Thymus (tissue), 11 donors: Measurements from ENCODE around the gene EXOC3. TPM values are rescaled to one million over a fixed set of nuclear protein-coding genes. Genes with fewer than 3 reads are reported as not detected.

Experiments
- DNase-seq, 9 donors: peaks; one replicate each; pipeline ENCODE4 v3.0.0-alpha.2; 2013; ENCODE audit warnings: low spot score in 9 of 9, low read depth in 6 of 9, missing footprints in 1 of 9
- H3K27ac ChIP-seq, 2 donors: one replicate each; pipeline ENCODE4 v1.5.1; 2013; ENCODE audit warnings: control low read depth in 1 of 2, low read depth in 1 of 2, low read length in 1 of 2, mild to moderate bottlenecking in 1 of 2, moderate library complexity in 1 of 2
- H3K27me3 ChIP-seq, 2 donors: one replicate each; pipeline ENCODE4 v1.5.1; 2013; ENCODE audit warnings: low read length in 1 of 2; ENCODE audit not compliant: control insufficient read depth in 2 of 2, insufficient read depth in 1 of 2
- H3K36me3 ChIP-seq, 2 donors: one replicate each; pipeline ENCODE4 v1.5.1; 2013; ENCODE audit warnings: low read length in 1 of 2, mild to moderate bottlenecking in 1 of 2, moderate library complexity in 1 of 2; ENCODE audit not compliant: control insufficient read depth in 2 of 2, insufficient read depth in 2 of 2
- H3K4me1 ChIP-seq, 2 donors: one replicate each; pipeline ENCODE4 v1.5.1; 2013; ENCODE audit warnings: low read length in 2 of 2; ENCODE audit not compliant: control insufficient read depth in 2 of 2, insufficient read depth in 2 of 2
- H3K4me3 ChIP-seq, 2 donors: one replicate each; pipeline ENCODE4 v1.5.1; 2013; ENCODE audit warnings: low read length in 2 of 2, control low read depth in 1 of 2, mild to moderate bottlenecking in 1 of 2
- H3K9me3 ChIP-seq, 2 donors: one replicate each; pipeline ENCODE4 v1.5.1; 2013; ENCODE audit warnings: low read length in 1 of 2, mild to moderate bottlenecking in 1 of 2; ENCODE audit not compliant: control insufficient read depth in 2 of 2, insufficient read depth in 1 of 2
- WGBS: extraction: QIAGEN DNeasy Blood & Tissue Kit; methylation state at CpG from one replicate; pipeline ENCODE4 v1.1.7; 2013; 5-methylcytosine and 5-hydroxymethylcytosine counted together
- polyA plus RNA-seq: library from polyadenylated mRNA; stranded (reverse); fragments of 200-250 nt; gene quantifications from one replicate; pipeline ENCODE4 v1.2.3, GENCODE V29; 2013
- total RNA-seq: library from RNA; stranded (reverse); fragments of 120-200 nt; gene quantifications from one replicate; pipeline ENCODE4 v1.2.4, GENCODE V29; 2013
- donor health status: healthy.

The EXOC3 gene
- total and polyA plus RNA-seq, 2 donors, result 27.2 to 60.0 TPM

- WGBS, result 92% methylated on average over 26 of the region's 26 CpGs
- no peak overlapping the region for H3K27ac ChIP-seq
- no peak for DNase-seq
Observed at GRCh38 chr5:434443-435146, 8.4 kb upstream of the EXOC3 start.

GRCh38 chr5:435156-435790, 7.7 kb upstream of the EXOC3 start:
- H3K27me3 ChIP-seq, result peaks cover 0 to 3% of the 10 kb centered on the region in 2 donors
- peaks cover 0 to 8% of the 10 kb centered on the region in 2 donors for H3K4me1 ChIP-seq
- H3K36me3 ChIP-seq, result no peaks in the 10 kb centered on the region
- H3K9me3 ChIP-seq, result no peaks in the 10 kb centered on the region
- no peak overlapping the region for H3K4me3 ChIP-seq
- DNase-seq, result no peak
- no peak overlapping the region for H3K27ac ChIP-seq
- WGBS, result 90% methylated on average over 27 of the region's 27 CpGs

More at GRCh38 chr5:434443-435146, 8.4 kb upstream of the EXOC3 start:
- Histone ChIP-seq H3K4me3 (no peak overlapping the region), H3K36me3 (no peaks in the 10 kb centered on the region), H3K27me3 (peaks cover 0 to 5% of the 10 kb centered on the region in 2 donors), H3K4me1 (peaks cover 0 to 8% of the 10 kb centered on the region in 2 donors), H3K9me3 (no peaks in the 10 kb centered on the region)

GRCh38 chr5:435961-436640, 6.9 kb upstream of the EXOC3 start:
- peaks cover 0 to 8% of the 10 kb centered on the region in 2 donors for H3K4me1 ChIP-seq
- no peaks in the 10 kb centered on the region for H3K36me3 ChIP-seq
- no peaks in the 10 kb centered on the region for H3K9me3 ChIP-seq
- DNase-seq, result no peak
- WGBS, result 87% methylated on average over 18 of the region's 18 CpGs
- H3K4me3 ChIP-seq, result no peak overlapping the region
- no peak overlapping the region for H3K27ac ChIP-seq
- H3K27me3 ChIP-seq, result peaks cover 0 to 3% of the 10 kb centered on the region in 2 donors

GRCh38 chr5:436641-436975, 6.4 kb upstream of the EXOC3 start:
- Histone ChIP-seq H3K9me3 (no peaks in the 10 kb centered on the region), H3K27ac (no peak overlapping the region), H3K4me1 (peaks cover 0 to 8% of the 10 kb centered on the region in 2 donors), H3K4me3 (no peak overlapping the region), H3K36me3 (no peaks in the 10 kb centered on the region), H3K27me3 (peaks cover 0 to 3% of the 10 kb centered on the region in 2 donors)
- 94% methylated on average over 5 of the region's 5 CpGs for WGBS
- DNase-seq, result no peak

GRCh38 chr5:437281-437771, 5.7 kb upstream of the EXOC3 start:
- Histone ChIP-seq H3K27ac (no peak overlapping the region), H3K4me3 (no peak overlapping the region), H3K4me1 (peaks cover 4 to 11% of the 10 kb centered on the region in 2 donors), H3K27me3 (peaks cover 0 to 3% of the 10 kb centered on the region in 2 donors), H3K36me3 (no peaks in the 10 kb centered on the region), H3K9me3 (peaks cover 0 to 5% of the 10 kb centered on the region in 2 donors)
- no peak for DNase-seq
- WGBS, result 92% methylated on average over 18 of the region's 18 CpGs

GRCh38 chr5:438481-438981, 4.4 kb upstream of the EXOC3 start:
- WGBS, result 93% methylated on average over 14 of the region's 14 CpGs
- Histone ChIP-seq H3K36me3 (no peaks in the 10 kb centered on the region), H3K4me3 (no peak overlapping the region), H3K27ac (no peak overlapping the region), H3K4me1 (peaks cover 6 to 12% of the 10 kb centered on the region in 2 donors), H3K27me3 (no peaks in the 10 kb centered on the region), H3K9me3 (peaks cover 0 to 9% of the 10 kb centered on the region in 2 donors)
- no peak for DNase-seq

- WGBS, result 95% methylated on average over 8 of the region's 8 CpGs
- no peak overlapping the region for H3K4me3 ChIP-seq
- H3K36me3 ChIP-seq, result no peaks in the 10 kb centered on the region
- no peaks in the 10 kb centered on the region for H3K27me3 ChIP-seq
- H3K27ac ChIP-seq, result no peak overlapping the region
- H3K4me1 ChIP-seq, result peaks cover 13 to 18% of the 10 kb centered on the region in 2 donors
- no peak for DNase-seq
- H3K9me3 ChIP-seq, result peaks cover 0 to 16% of the 10 kb centered on the region in 2 donors
Observed at GRCh38 chr5:439181-439580, 3.8 kb upstream of the EXOC3 start.

GRCh38 chr5:439636-440035, 3.3 kb upstream of the EXOC3 start:
- Histone ChIP-seq H3K27ac (no peak overlapping the region), H3K9me3 (peaks cover 0 to 20% of the 10 kb centered on the region in 2 donors), H3K36me3 (no peaks in the 10 kb centered on the region), H3K4me1 (peaks cover 15 to 18% of the 10 kb centered on the region in 2 donors), H3K4me3 (no peak overlapping the region), H3K27me3 (no peaks in the 10 kb centered on the region)
- no peak for DNase-seq
- whole genome bisulfite sequencing, result 94% methylated on average over 14 of the region's 14 CpGs
